Ascending aorta (tissue), 2 donors: ENCODE data around the gene WDFY3. TPM values are rescaled to one million over a fixed set of nuclear protein-coding genes. Genes with fewer than 3 reads are reported as not detected.
"Not testable (repeated sequence)": the region's sequence is repeated elsewhere in the genome, so short reads cannot be mapped to it uniquely, and the experiment has no call there.

Experiments
- DNase-seq, 2 donors: peaks; one replicate each; pipeline ENCODE4 v3.0.0-alpha.2; 2019; ENCODE audit warnings: low spot score in 2 of 2
- H3K27ac ChIP-seq, 2 donors: fragments of 200-600 bp; sonication (generic); one replicate each; pipeline ENCODE4 v1.5.1; 2016 to 2017; ENCODE audit warnings: mild to moderate bottlenecking in 1 of 2
- H3K27me3 ChIP-seq: fragments of 200-600 bp; sonication (generic); one replicate; pipeline ENCODE4 v1.5.1; 2017
- H3K36me3 ChIP-seq, 2 donors: fragments of 200-600 bp; sonication (generic); one replicate each; pipeline ENCODE4 v1.5.1; 2016
- H3K4me1 ChIP-seq, 2 donors: fragments of 200-600 bp; sonication (generic); one replicate each; pipeline ENCODE4 v1.5.1; 2016 to 2017; ENCODE audit warnings: mild to moderate bottlenecking in 1 of 2
- H3K4me3 ChIP-seq, 2 donors: fragments of 200-600 bp; sonication (generic); one replicate each; pipeline ENCODE4 v1.5.1; 2016 to 2017; ENCODE audit warnings: mild to moderate bottlenecking in 1 of 2
- H3K9me3 ChIP-seq, 2 donors: fragments of 200-600 bp; sonication (generic); one replicate each; pipeline ENCODE4 v1.5.1; 2016
- CTCF ChIP-seq, 3 experiments: fragments of 200-600 bp in 2 of 3; fragments of 450-650 bp in 1 of 3; sonication (generic) in 2 of 3; IDR thresholded peaks; one replicate each; pipeline ENCODE4 v1.5.1; 2016 to 2019; ENCODE audit warnings: antibody characterized with exemption in 3 of 3, mild to moderate bottlenecking in 1 of 3, moderate library complexity in 1 of 3
- intact Hi-C: fragments of 100-400 bp; cut with DNase I; formaldehyde crosslinking; loops from one replicate; pipeline ENCODE4 v1.15.1; 2023
- total RNA-seq: library from RNA; depleted of rRNA; stranded (reverse); fragments of >200 nt; gene quantifications from one replicate; pipeline ENCODE4 v1.1.0, GENCODE V29; 2016

WDFY3 gene
- total RNA-seq, 1 donor from 2014 or later, result 30.2 TPM

GRCh38 chr4:84808332-84808731, 158.2 kb downstream of the WDFY3 start:
- H3K36me3 ChIP-seq, result peaks cover 0 to under 1% of the 10 kb centered on the region in 2 donors
- H3K27me3 ChIP-seq, result no peaks in the 10 kb centered on the region
- H3K4me3 ChIP-seq, result no peak overlapping the region
- no peak for DNase-seq
- intact Hi-C loops, result no loop called here
- no peak for TF ChIP-seq CTCF (IDR thresholded peaks at IDR 0.05)
- no peaks in the 10 kb centered on the region for H3K4me1 ChIP-seq
- H3K27ac ChIP-seq, result no peak overlapping the region
- H3K9me3 ChIP-seq, result no peaks in the 10 kb centered on the region

DNA sequence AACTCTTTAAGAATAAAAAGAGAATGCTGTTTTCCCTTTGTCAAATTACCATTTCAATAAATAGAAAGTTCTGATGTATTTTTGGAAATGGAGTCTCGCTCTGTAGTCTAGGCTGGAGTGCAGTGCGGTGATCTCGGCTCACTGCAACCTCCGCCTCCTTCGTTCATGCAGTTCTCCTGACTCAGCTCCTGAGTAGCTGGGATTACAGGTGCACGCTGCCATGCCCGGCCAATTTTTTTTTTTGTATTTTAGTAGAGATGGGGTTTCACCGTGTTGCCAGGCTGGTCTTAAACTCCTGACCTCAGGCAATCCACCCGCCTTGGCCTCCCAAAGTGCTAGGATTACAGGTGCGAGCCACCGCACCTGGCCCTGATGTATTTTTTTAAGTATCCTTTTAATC, 159.9 kb downstream of the WDFY3 start:
- DNase-seq, H3K27me3 ChIP-seq, H3K9me3 ChIP-seq, H3K4me3 ChIP-seq, H3K4me1 ChIP-seq, intact Hi-C loops, H3K27ac ChIP-seq: not testable (repeated sequence)
- peaks cover 9 to 13% of the 10 kb centered on the region in 2 donors for H3K36me3 ChIP-seq

DNA sequence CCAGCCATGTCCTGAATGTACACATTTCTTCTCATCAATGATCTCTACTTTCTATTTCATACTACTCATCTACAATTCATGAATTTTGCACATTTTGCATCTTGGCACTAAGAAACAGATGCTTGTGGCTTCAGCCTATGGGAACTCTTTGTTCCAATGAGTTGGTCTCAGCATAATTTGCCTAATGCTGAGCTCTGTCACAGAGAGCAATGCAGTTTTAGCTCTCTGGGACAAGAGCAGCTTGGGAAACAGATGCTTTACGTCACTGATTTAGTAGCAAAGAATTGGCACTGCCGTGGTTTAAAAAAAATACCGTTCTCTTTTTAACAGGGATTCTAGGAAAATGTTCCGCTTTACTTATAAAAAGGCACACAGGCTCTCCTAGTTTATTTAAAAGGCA, 162.4 kb downstream of the WDFY3 start:
- peaks cover 18 to 27% of the 10 kb centered on the region in 2 donors for H3K36me3 ChIP-seq
- H3K27ac ChIP-seq, result peak overlapping the region in 1 of 2 donors; percentile 26
- H3K4me3 ChIP-seq, result no peak overlapping the region
- no peak for TF ChIP-seq CTCF (IDR thresholded peaks at IDR 0.05)
- no peaks in the 10 kb centered on the region for H3K4me1 ChIP-seq
- H3K9me3 ChIP-seq, result no peaks in the 10 kb centered on the region
- DNase-seq, result no peak
- no peaks in the 10 kb centered on the region for H3K27me3 ChIP-seq
- intact Hi-C loops, result no loop called here

GRCh38 chr4:84803720-84804119, 162.8 kb downstream of the WDFY3 start:
- Histone ChIP-seq H3K36me3 (peaks cover 18 to 27% of the 10 kb centered on the region in 2 donors), H3K27me3 (no peaks in the 10 kb centered on the region), H3K27ac (peak overlapping the region in 1 of 2 donors; percentile 26), H3K4me1 (no peaks in the 10 kb centered on the region), H3K9me3 (no peaks in the 10 kb centered on the region), H3K4me3 (no peak overlapping the region)
- no peak for TF ChIP-seq CTCF (IDR thresholded peaks at IDR 0.05)
- DNase-seq, result no peak
- intact Hi-C loops, result no loop called here

DNA sequence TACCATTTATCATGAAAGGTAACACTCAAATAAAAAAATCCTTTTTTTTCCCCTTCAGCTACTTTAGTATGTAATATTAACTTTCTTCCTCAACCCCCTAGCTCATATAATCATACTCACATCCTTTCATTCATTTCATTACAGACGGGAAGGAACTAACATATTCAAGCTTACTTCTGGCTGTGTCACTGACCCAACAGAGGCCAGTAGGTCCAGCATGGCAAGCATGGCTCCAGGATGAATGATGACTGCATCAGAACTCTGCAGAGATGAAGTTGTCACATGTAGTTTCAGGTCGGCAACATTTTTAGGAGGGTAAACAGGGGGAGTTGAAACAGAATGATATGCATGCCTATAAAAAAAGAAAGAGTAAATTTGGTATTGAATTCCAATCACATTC, 163.4 kb downstream of the WDFY3 start:
- intact Hi-C loops, result no loop called here
- no peaks in the 10 kb centered on the region for H3K27me3 ChIP-seq
- H3K4me3 ChIP-seq, result no peak overlapping the region
- H3K36me3 ChIP-seq, result peaks cover 18 to 27% of the 10 kb centered on the region in 2 donors
- H3K27ac ChIP-seq, result no peak overlapping the region
- DNase-seq, result no peak
- no peaks in the 10 kb centered on the region for H3K9me3 ChIP-seq
- TF ChIP-seq CTCF (IDR thresholded peaks at IDR 0.05), result no peak
- H3K4me1 ChIP-seq, result no peaks in the 10 kb centered on the region

DNA sequence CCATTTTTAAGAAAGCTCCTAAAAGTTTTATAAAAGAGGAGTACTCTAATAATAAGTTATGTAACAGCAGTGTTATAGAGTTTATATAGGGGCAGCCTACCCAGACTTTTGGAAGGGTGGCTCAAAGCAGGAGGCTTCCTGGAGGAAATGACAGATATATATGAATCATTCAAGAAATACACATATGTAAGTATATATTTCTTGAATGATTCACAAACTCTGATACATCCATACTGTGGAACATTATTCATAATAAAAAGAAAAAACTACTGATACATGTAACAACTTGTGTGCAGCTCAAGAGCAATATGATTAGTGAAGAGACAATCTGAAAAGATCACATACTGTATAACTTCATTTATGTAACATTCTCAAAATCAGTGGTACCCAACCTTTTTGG, 166.2 kb downstream of the WDFY3 start:
- TF ChIP-seq CTCF (IDR thresholded peaks at IDR 0.05), result no peak
- H3K9me3 ChIP-seq, result no peaks in the 10 kb centered on the region
- intact Hi-C loops, result no loop called here
- no peak overlapping the region for H3K27ac ChIP-seq
- no peaks in the 10 kb centered on the region for H3K4me1 ChIP-seq
- H3K4me3 ChIP-seq, result no peak overlapping the region
- peaks cover 28 to 42% of the 10 kb centered on the region in 2 donors for H3K36me3 ChIP-seq
- no peak for DNase-seq
- H3K27me3 ChIP-seq, result no peaks in the 10 kb centered on the region
